PC-9 (cell line): ENCODE results near the gene FAM151A. TPM values are rescaled to one million over a fixed set of nuclear protein-coding genes. Genes with fewer than 3 reads are reported as not detected.

Source experiments
- BruUV-seq: library from RNA; stranded (reverse); fragments of 400-500 nt; replicated peaks from 2 replicates; lab custom pipeline; 2021; lab: Mats Ljungman, UMichigan
- CTCF ChIA-PET: fragments of 300-600 bp; sonication (Branson Sonifier 250); formaldehyde crosslinking; loops from one replicate; lab custom pipeline; 2022; ENCODE audit warnings: antibody characterized with exemption; lab: Charles Lee
- POLR2A ChIA-PET: fragments of 300-600 bp; sonication (Branson Sonifier 250); formaldehyde crosslinking; loops from one replicate; lab custom pipeline; 2022; ENCODE audit warnings: antibody characterized with exemption; ENCODE audit not compliant: unreplicated experiment; lab: Charles Lee
- DNase-seq, 2 experiments: peaks; one replicate each; pipeline versions ENCODE4 v3.0.0 to v3.0.0-alpha.2; 2015 to 2022; ENCODE audit warnings: mixed read lengths in 1 of 2
- H2AFZ ChIP-seq: fragments of 200-600 bp; sonication (generic); 2 replicates; pipeline ENCODE4 v1.8.1; 2017; ENCODE audit warnings: antibody characterized with exemption
- H3F3A ChIP-seq: fragments of 200-600 bp; sonication (generic); 2 replicates; pipeline ENCODE4 v1.8.1; 2017; ENCODE audit warnings: antibody characterized with exemption, mild to moderate bottlenecking, low read depth; ENCODE audit not compliant: insufficient read depth
- H3K27ac ChIP-seq: fragments of 200-600 bp; sonication (generic); 2 replicates; pipeline ENCODE4 v1.6.1; 2016; ENCODE audit warnings: mixed run types
- H3K27me3 ChIP-seq: fragments of 200-600 bp; sonication (generic); 2 replicates; pipeline ENCODE4 v1.6.1; 2016; ENCODE audit warnings: low read depth, mixed run types; ENCODE audit not compliant: insufficient read depth
- H3K36me3 ChIP-seq: fragments of 200-600 bp; sonication (generic); 2 replicates; pipeline ENCODE4 v1.6.1; 2016; ENCODE audit warnings: low read depth, mixed run types
- H3K4me1 ChIP-seq: fragments of 200-600 bp; sonication (generic); replicated peaks from 2 replicates; pipeline ENCODE4 v1.6.1; 2016; ENCODE audit warnings: mixed run types; ENCODE audit not compliant: insufficient read depth
- H3K4me2 ChIP-seq: fragments of 200-600 bp; sonication (generic); 2 replicates; pipeline ENCODE4 v1.6.1; 2017; ENCODE audit warnings: mixed run types
- H3K4me3 ChIP-seq: fragments of 200-600 bp; sonication (generic); 2 replicates; pipeline ENCODE4 v1.6.1; 2016; ENCODE audit warnings: mixed run types
- H3K79me2 ChIP-seq: fragments of 200-600 bp; sonication (generic); 2 replicates; pipeline ENCODE4 v1.6.1; 2017; ENCODE audit warnings: low read depth, mixed run types
- H3K9me2 ChIP-seq: fragments of 200-600 bp; sonication (generic); 2 replicates; pipeline ENCODE4 v1.8.1; 2017; ENCODE audit warnings: mild to moderate bottlenecking; ENCODE audit not compliant: insufficient read depth
- H3K9me3 ChIP-seq: fragments of 200-600 bp; sonication (generic); 2 replicates; pipeline ENCODE4 v1.8.1; 2016; ENCODE audit warnings: low read depth; ENCODE audit not compliant: insufficient read depth
- H4K20me1 ChIP-seq: fragments of 200-600 bp; sonication (generic); 2 replicates; pipeline ENCODE4 v1.8.1; 2017; ENCODE audit not compliant: insufficient read depth
- EZH2 ChIP-seq: fragments of 200-600 bp; sonication (generic); IDR thresholded peaks from 2 replicates; pipeline ENCODE4 v1.8.0; 2017; ENCODE audit warnings: antibody characterized with exemption, low read depth
- intact Hi-C: fragments of 100-400 bp; cut with micrococcal nuclease; formaldehyde crosslinking; loops from one replicate; pipeline ENCODE4 v1.10.0; 2022; ENCODE audit not compliant: unreplicated experiment
- total RNA-seq: library from RNA; stranded (reverse); gene quantifications from 2 replicates; pipeline ENCODE4 v1.2.3, GENCODE V29; 2021
- TF ChIP-seq, protein P1 (sequence below): fragments of 200-600 bp; sonication (generic); conservative IDR thresholded peaks from 2 replicates; pipeline ENCODE4 v1.6.1; 2017; ENCODE audit warnings: mixed run types, antibody characterized with exemption, mild to moderate bottlenecking, moderate library complexity

The FAM151A gene
- total RNA-seq, 1 experiment from 2014 or later, result not detected

DNA sequence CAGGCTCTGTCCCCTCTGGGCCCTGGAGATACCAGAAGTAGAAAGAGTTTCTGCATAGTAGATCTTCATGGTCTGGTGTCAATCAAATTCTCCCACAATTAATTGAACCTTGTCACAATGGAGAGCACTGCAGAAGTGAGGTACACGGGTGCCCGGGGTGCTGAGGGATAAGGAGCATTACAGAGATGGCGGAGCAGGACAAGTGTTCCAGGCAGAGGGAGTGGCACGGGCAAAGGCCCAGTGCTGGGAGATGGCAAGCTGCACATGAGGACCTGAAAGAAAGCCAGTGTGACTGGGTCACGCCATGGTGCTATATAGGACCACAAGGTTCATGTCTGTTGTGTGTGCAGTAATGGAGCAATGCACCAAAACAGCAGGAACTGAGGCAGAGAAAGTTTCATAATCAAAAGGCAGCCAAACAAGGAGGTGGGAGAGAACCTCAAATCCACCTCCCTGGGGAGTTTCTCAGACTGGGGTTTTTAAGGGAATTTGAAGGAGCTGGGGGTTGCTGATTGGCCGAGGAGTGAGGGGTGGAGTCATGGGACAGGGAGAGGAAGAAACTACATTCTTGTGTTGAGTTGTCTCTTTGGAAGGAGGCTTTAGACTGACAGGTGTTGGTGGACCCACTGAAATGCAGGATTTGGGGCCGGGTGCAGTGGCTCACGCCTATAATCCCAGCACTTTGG lies 47.6 kb downstream of the FAM151A start:
- no peak overlapping the region for H3K4me2 ChIP-seq
- CTCF ChIA-PET, result no interaction called here
- no peaks in the 10 kb centered on the region; the same call in 1 of the 2 replicates for H3K4me1 ChIP-seq
- no peaks in the 10 kb centered on the region for H3K27me3 ChIP-seq
- POLR2A ChIA-PET, result no interaction called here
- no peaks in the 10 kb centered on the region for H3K79me2 ChIP-seq
- no peaks in the 10 kb centered on the region for H4K20me1 ChIP-seq
- no TSS peak for BruUV-seq
- H3K4me3 ChIP-seq, result no peak overlapping the region
- H2AFZ ChIP-seq, result no peak overlapping the region
- H3K9me2 ChIP-seq, result no peaks in the 10 kb centered on the region
- no peaks in the 10 kb centered on the region for H3K36me3 ChIP-seq
- no peak for DNase-seq
- no peak overlapping the region for H3K27ac ChIP-seq
- intact Hi-C loops, result no loop called here
- H3F3A ChIP-seq, result 0 out of 2 replicates have a peak, but pooled peaks cover 3% of the 10 kb centered on the region
- TF ChIP-seq, protein P1, sequence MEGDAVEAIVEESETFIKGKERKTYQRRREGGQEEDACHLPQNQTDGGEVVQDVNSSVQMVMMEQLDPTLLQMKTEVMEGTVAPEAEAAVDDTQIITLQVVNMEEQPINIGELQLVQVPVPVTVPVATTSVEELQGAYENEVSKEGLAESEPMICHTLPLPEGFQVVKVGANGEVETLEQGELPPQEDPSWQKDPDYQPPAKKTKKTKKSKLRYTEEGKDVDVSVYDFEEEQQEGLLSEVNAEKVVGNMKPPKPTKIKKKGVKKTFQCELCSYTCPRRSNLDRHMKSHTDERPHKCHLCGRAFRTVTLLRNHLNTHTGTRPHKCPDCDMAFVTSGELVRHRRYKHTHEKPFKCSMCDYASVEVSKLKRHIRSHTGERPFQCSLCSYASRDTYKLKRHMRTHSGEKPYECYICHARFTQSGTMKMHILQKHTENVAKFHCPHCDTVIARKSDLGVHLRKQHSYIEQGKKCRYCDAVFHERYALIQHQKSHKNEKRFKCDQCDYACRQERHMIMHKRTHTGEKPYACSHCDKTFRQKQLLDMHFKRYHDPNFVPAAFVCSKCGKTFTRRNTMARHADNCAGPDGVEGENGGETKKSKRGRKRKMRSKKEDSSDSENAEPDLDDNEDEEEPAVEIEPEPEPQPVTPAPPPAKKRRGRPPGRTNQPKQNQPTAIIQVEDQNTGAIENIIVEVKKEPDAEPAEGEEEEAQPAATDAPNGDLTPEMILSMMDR, result no peak
- no peak for TF ChIP-seq EZH2
- H3K9me3 ChIP-seq, result no peaks in the 10 kb centered on the region

DNA sequence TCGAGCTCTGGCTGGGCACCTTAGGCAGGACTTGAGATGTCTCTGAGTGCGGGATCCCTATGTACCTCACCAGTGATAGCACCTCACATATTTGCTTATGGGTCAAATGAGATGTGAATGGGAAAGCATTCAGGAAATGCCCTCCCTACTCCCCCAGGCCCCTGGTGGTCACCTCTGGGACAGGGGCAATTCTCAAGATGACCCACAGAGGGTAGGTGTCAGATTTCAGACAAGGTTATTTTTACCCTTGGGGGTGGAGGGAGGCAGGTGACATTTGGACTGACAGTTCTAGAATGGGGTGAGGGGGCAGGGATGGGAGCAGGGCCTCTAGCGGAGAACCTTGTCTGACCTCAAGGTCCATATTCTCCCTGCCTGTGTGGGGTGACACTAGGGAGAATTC lies 48.2 kb downstream of the FAM151A start:
- no peaks in the 10 kb centered on the region; the same call in 1 of the 2 replicates for H3K4me1 ChIP-seq
- 0 out of 2 replicates have a peak, but pooled peaks cover 3% of the 10 kb centered on the region for H3F3A ChIP-seq
- H3K4me3 ChIP-seq, result no peak overlapping the region
- POLR2A ChIA-PET, result no interaction called here
- H2AFZ ChIP-seq, result no peak overlapping the region
- intact Hi-C loops, result no loop called here
- H3K9me3 ChIP-seq, result no peaks in the 10 kb centered on the region
- H3K27ac ChIP-seq, result no peak overlapping the region
- no peaks in the 10 kb centered on the region for H3K27me3 ChIP-seq
- no peaks in the 10 kb centered on the region for H3K9me2 ChIP-seq
- CTCF ChIA-PET, result no interaction called here
- no peak for DNase-seq
- BruUV-seq, result no TSS peak
- TF ChIP-seq, protein P1, result no peak
- no peak for TF ChIP-seq EZH2
- no peaks in the 10 kb centered on the region for H4K20me1 ChIP-seq
- no peak overlapping the region for H3K4me2 ChIP-seq
- H3K36me3 ChIP-seq, result no peaks in the 10 kb centered on the region
- H3K79me2 ChIP-seq, result no peaks in the 10 kb centered on the region

DNA sequence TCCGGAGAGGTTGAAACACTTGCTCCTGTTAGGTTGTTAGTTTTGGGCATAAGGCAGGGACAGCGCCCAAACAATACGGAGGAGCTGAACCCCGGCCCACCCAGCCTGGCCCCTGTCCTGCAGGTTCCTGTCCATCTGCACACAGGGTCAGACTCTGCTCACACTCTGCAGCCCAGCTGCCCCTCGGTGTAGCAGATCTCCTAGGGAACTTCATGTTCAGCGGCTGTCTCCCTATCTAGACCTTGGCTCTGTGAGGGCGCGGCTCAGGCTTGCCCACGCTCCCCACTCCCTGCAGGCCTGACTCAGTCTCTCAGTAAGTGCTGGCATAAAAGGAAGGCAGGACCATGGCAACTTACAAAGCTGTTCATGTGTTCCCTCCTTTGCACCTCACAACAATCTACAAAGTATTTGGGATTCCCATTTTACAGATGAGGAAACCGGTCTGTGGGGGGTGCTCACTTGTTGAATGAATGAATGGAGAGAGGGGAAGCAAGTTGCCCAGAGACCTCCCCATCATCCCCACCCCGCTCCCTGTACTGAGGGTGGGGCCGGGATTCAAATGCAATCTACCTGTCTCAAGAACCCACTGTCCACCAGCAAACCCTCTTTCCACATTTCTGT lies 49.1 kb downstream of the FAM151A start:
- no peak overlapping the region for H2AFZ ChIP-seq
- H3K79me2 ChIP-seq, result no peaks in the 10 kb centered on the region
- H3K4me2 ChIP-seq, result no peak overlapping the region
- ChIA-PET CTCF (no interaction called here), POLR2A (no interaction called here)
- H4K20me1 ChIP-seq, result no peaks in the 10 kb centered on the region
- TF ChIP-seq, protein P1, result no peak
- no peak for TF ChIP-seq EZH2
- no peak overlapping the region for H3K4me3 ChIP-seq
- H3K9me2 ChIP-seq, result no peaks in the 10 kb centered on the region
- no peak for DNase-seq
- H3K36me3 ChIP-seq, result no peaks in the 10 kb centered on the region
- H3F3A ChIP-seq, result 0 out of 2 replicates have a peak, but pooled peaks cover 3% of the 10 kb centered on the region
- no peaks in the 10 kb centered on the region for H3K27me3 ChIP-seq
- no peaks in the 10 kb centered on the region; the same call in 1 of the 2 replicates for H3K4me1 ChIP-seq
- BruUV-seq, result no TSS peak
- H3K27ac ChIP-seq, result no peak overlapping the region
- intact Hi-C loops, result no loop called here
- no peaks in the 10 kb centered on the region for H3K9me3 ChIP-seq
